Kidney epithelial cell (primary cell): ENCODE data around the gene SLC6A8. TPM values are rescaled to one million over a fixed set of nuclear protein-coding genes. Genes with fewer than 3 reads are reported as not detected.
"Not testable (repeated sequence)": the region's sequence is repeated elsewhere in the genome, so short reads cannot be mapped to it uniquely, and the experiment has no call there.

Experiments
- DNase-seq: peaks from one replicate; pipeline ENCODE4 v3.0.0-alpha.2; 2010; ENCODE audit warnings: low read depth
- H3K27me3 ChIP-seq: 2 replicates; pipeline ENCODE4 v1.6.0; 2011; ENCODE audit warnings: low read length; ENCODE audit not compliant: control insufficient read depth, insufficient read depth
- H3K36me3 ChIP-seq: 2 replicates; pipeline ENCODE4 v1.5.1; 2011; ENCODE audit warnings: low read length; ENCODE audit not compliant: control insufficient read depth, insufficient read depth
- H3K4me3 ChIP-seq: 2 replicates; pipeline ENCODE4 v1.5.1; 2011; ENCODE audit warnings: low read depth, mild to moderate bottlenecking, control low read depth, low read length
- total RNA-seq: library from RNA; depleted of rRNA; stranded (reverse); fragments of >200 nt; gene quantifications from 2 replicates; pipeline ENCODE4 v1.2.3, GENCODE V29; 2015
- TF ChIP-seq, protein P1 (sequence below): IDR thresholded peaks from 2 replicates; pipeline ENCODE4 v1.5.1; 2011; ENCODE audit warnings: mild to moderate bottlenecking, moderate library complexity, low read length, control low read depth, inconsistent platforms; ENCODE audit not compliant: insufficient read depth, poor library complexity, severe bottlenecking

Gene SLC6A8
- total RNA-seq, 1 donor from 2014 or later: 35.0 TPM

DNA sequence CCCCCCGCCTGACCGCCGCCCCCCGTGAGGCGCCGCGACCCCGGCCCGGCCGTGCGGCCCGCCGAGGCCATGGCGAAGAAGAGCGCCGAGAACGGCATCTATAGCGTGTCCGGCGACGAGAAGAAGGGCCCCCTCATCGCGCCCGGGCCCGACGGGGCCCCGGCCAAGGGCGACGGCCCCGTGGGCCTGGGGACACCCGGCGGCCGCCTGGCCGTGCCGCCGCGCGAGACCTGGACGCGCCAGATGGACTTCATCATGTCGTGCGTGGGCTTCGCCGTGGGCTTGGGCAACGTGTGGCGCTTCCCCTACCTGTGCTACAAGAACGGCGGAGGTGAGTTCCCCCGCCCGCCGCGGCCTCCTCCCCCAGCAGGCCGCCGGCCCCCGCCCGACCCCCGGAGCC, 780 bp downstream of the SLC6A8 start:
- TF ChIP-seq, protein P1, sequence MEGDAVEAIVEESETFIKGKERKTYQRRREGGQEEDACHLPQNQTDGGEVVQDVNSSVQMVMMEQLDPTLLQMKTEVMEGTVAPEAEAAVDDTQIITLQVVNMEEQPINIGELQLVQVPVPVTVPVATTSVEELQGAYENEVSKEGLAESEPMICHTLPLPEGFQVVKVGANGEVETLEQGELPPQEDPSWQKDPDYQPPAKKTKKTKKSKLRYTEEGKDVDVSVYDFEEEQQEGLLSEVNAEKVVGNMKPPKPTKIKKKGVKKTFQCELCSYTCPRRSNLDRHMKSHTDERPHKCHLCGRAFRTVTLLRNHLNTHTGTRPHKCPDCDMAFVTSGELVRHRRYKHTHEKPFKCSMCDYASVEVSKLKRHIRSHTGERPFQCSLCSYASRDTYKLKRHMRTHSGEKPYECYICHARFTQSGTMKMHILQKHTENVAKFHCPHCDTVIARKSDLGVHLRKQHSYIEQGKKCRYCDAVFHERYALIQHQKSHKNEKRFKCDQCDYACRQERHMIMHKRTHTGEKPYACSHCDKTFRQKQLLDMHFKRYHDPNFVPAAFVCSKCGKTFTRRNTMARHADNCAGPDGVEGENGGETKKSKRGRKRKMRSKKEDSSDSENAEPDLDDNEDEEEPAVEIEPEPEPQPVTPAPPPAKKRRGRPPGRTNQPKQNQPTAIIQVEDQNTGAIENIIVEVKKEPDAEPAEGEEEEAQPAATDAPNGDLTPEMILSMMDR: no peak
- Histone ChIP-seq H3K4me3 (peak overlapping the region; percentile 51), H3K27me3 (peaks cover 14% of the 10 kb centered on the region), H3K36me3 (no peaks in the 10 kb centered on the region)
- DNase-seq: no peak

DNA sequence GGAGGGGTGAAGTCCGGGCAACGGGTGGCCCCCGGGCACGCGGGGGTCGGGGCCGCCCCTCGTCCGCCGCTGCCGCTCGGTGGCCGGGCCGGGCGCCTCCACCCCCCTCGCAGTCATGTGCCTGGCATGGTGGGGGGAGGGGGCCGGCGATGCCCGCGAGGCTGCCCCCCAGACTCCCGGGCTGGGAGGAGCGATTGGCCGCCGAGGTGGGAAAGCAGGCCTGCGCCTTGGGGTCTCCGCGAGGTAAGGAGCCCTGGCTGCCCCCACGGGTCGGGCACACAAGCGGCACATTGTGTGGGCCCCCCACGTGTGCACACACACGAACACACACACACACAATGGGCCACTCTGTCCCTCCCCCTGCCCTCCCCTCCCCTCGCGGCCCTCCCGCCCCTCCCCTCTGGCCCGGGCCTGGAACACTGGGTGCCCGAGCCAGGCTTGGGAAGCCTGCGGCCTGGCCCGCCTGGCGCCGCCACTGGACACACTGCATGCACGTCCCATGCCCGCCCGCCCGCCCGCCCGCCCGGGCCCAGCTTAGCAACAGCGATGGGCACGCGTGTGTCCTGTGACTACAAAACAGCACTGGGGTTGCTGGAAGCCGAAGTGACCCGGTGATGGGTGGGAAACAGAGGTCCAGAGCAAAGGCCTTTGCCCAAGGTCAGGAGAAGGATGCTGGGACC, 1.3 kb downstream of the SLC6A8 start:
- H3K36me3 ChIP-seq: no peaks in the 10 kb centered on the region
- TF ChIP-seq, protein P1: no peak
- DNase-seq: no peak
- peak overlapping the region; percentile 51 for H3K4me3 ChIP-seq
- H3K27me3 ChIP-seq: peaks cover 14% of the 10 kb centered on the region

DNA sequence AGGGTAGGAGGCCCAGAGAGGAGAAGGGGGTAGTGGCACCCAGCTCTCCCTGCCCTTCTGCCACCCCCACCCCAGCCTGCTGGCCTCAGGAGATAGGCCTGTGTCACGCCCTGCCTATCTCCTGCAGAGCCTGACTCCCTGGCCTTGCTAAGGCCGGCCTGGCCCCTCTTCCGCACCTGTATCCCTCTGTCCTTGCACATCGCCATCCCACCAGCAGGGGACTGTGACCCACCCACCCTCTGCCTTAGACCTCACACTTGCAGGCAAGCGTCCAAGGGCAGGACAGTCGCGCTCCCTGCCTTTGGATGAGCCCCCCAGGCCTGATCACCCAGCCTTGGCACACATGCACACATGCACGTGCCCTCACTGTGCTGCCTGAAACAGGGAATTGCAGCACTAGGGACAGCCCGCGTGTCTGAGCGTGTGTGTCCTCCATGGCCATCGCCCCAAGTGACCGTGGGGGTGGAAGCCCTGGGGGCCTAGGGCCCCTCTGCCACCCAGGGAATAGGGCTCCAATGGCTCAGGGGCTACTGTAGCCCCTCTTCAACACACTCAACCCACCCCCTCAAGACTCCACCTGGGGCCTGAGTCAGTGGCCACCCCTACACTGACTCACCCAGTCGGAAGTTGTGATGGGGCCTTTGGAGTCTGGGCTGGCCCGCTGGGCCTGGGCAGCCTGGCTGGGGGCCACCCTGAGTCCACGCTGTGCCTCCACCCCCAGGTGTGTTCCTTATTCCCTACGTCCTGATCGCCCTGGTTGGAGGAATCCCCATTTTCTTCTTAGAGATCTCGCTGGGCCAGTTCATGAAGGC, 2.1 kb downstream of the SLC6A8 start:
- Histone ChIP-seq H3K36me3 (no peaks in the 10 kb centered on the region), H3K4me3 (peak overlapping the region; percentile 51), H3K27me3 (peaks cover 10% of the 10 kb centered on the region)
- TF ChIP-seq, protein P1: peak; percentile 24
- no peak for DNase-seq

DNA sequence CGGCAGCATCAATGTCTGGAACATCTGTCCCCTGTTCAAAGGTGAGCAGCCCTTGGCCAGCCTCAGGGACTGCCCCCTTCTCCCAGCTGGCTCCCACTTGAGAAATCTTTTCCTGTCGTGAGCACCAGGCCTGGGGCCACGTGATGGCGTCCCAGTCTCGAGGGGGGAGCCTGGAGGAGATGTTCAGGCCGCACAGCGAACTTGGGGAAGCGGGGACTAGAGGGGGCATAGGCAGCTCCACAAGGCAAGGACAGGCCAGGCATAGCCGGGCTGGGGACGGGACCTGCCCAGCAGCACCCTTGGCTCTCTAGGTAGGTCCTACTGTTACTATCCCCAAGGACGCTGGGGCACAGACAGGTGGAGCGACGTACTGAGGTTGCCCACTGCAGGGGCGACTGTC, 2.7 kb downstream of the SLC6A8 start:
- Histone ChIP-seq H3K36me3 (no peaks in the 10 kb centered on the region), H3K27me3 (peaks cover 4% of the 10 kb centered on the region), H3K4me3 (no peak overlapping the region)
- TF ChIP-seq, protein P1: no peak
- DNase-seq: no peak

DNA sequence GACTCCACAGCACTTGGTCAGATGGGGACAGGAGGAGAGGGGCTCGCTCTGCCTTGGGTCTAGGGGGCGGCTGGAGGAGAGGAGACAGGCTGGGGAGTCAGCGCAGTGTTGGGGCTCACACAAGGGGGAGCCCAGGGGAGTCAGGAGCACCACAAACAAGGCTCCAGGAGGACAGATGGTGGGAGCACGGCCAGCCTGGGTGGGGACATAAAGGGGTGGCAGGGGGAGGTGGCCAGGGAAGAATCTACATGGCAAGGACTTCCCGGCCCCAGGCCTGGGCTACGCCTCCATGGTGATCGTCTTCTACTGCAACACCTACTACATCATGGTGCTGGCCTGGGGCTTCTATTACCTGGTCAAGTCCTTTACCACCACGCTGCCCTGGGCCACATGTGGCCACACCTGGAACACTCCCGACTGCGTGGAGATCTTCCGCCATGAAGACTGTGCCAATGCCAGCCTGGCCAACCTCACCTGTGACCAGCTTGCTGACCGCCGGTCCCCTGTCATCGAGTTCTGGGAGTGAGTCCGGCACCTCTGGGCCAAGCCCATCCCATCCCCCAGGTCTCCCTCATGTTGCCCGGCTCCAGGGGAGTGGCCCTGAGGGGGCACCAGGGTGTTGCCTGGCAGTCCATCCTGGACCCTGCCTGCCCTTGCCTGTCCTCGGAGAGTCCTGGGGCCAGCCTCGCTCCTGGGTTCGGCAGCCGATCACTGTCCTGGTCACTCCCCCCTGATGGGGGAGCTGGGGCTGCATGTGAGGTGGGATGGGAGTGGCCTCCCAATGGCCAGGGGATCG, 3.5 kb downstream of the SLC6A8 start:
- not testable (repeated sequence) for H3K4me3 ChIP-seq, DNase-seq, H3K36me3 ChIP-seq, H3K27me3 ChIP-seq

DNA sequence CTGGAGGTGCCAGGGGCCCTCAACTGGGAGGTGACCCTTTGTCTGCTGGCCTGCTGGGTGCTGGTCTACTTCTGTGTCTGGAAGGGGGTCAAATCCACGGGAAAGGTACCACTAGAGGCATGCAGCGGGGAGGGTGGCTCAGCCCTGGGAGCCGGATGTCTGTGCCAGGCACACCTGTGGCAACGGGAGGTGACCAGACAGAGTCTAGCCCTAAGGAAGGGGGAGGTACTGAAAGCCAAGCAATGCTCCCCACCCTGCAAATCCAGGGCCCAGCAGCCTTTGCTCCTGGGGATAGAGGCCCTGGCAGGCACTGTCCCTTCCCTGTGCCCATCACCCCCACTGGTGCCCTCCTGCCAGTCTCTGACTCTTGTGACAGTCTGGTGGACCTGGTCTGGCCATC, 4.3 kb downstream of the SLC6A8 start:
- no peaks in the 10 kb centered on the region for H3K27me3 ChIP-seq
- no peak overlapping the region for H3K4me3 ChIP-seq

More for the DNA sequence above, 4.3 kb downstream of the SLC6A8 start:
- no peaks in the 10 kb centered on the region for H3K36me3 ChIP-seq
- TF ChIP-seq, protein P1: no peak
- no peak for DNase-seq
